Large intestine (tissue), 3 donors: ENCODE results near the gene VEZT. TPM values are rescaled to one million over a fixed set of nuclear protein-coding genes. Genes with fewer than 3 reads are reported as not detected.
A peak's percentile ranks its signal among the peaks of the same experiment; 100 is the strongest.
"Not testable (repeated sequence)": the region's sequence is repeated elsewhere in the genome, so short reads cannot be mapped to it uniquely, and the experiment has no call there.

Experiments used
- DNase-seq, 2 donors: peaks; one replicate each; pipeline versions ENCODE4 v3.0.0 to v3.0.0-alpha.2; 2013
- H3K27ac ChIP-seq: one replicate; pipeline ENCODE4 v1.5.1; 2013; ENCODE audit warnings: low read length
- H3K27me3 ChIP-seq: 2 replicates; pipeline ENCODE4 v1.6.1; 2013; ENCODE audit warnings: low read length; ENCODE audit not compliant: control insufficient read depth, insufficient read depth
- H3K36me3 ChIP-seq: 2 replicates; pipeline ENCODE4 v1.6.1; 2013; ENCODE audit warnings: low read length; ENCODE audit not compliant: control insufficient read depth, insufficient read depth
- H3K4me1 ChIP-seq: one replicate; pipeline ENCODE4 v1.6.1; 2013; ENCODE audit warnings: low read length; ENCODE audit not compliant: control insufficient read depth, insufficient read depth
- H3K4me3 ChIP-seq: one replicate; pipeline ENCODE4 v1.5.1; 2013; ENCODE audit warnings: low read length
- H3K9me3 ChIP-seq: one replicate; pipeline ENCODE4 v1.6.1; 2013; ENCODE audit warnings: mild to moderate bottlenecking, low read depth, low read length, moderate library complexity; ENCODE audit not compliant: control insufficient read depth
- WGBS: methylation state at CpG from one replicate; pipeline ENCODE4 v1.1.5; 2013; ENCODE audit warnings: low lambda C conversion rate; ENCODE audit not compliant: insufficient coverage; 5-methylcytosine and 5-hydroxymethylcytosine counted together
- polyA plus RNA-seq: library from polyadenylated mRNA; unstranded; fragments of 120-200 nt; gene quantifications from one replicate; pipeline ENCODE4 v1.2.1, GENCODE V29; 2013

The VEZT gene
- polyA plus RNA-seq, 1 donor, result 61.2 TPM

GRCh38 chr12:95314756-95315155, 97.1 kb downstream of the VEZT start:
- H3K4me3 ChIP-seq, result not testable (repeated sequence)
- no CpG with 5 or more reads among the region's 6 CpGs for WGBS

GRCh38 chr12:95316798-95317197, 99.2 kb downstream of the VEZT start:
- no peaks in the 10 kb centered on the region for H3K4me1 ChIP-seq
- no peaks in the 10 kb centered on the region for H3K27me3 ChIP-seq
- 90% methylated on average over 3 of the region's 4 CpGs for WGBS
- H3K27ac ChIP-seq, result no peak overlapping the region
- H3K4me3 ChIP-seq, result no peak overlapping the region
- no peaks in the 10 kb centered on the region for H3K36me3 ChIP-seq
- H3K9me3 ChIP-seq, result no peaks in the 10 kb centered on the region
- no peak for DNase-seq

More at GRCh38 chr12:95314756-95315155, 97.1 kb downstream of the VEZT start:
- not testable (repeated sequence) for H3K9me3 ChIP-seq, DNase-seq, H3K4me1 ChIP-seq, H3K27ac ChIP-seq, H3K27me3 ChIP-seq, H3K36me3 ChIP-seq

GRCh38 chr12:95318071-95318545, 100.5 kb downstream of the VEZT start:
- Histone ChIP-seq H3K27ac (no peak overlapping the region), H3K36me3 (no peaks in the 10 kb centered on the region), H3K4me3 (no peak overlapping the region), H3K27me3 (no peaks in the 10 kb centered on the region), H3K4me1 (no peaks in the 10 kb centered on the region), H3K9me3 (no peaks in the 10 kb centered on the region)
- peak in 1 of 2 donors; percentile 8 for DNase-seq
- no CpG with 5 or more reads among the region's 2 CpGs for WGBS

- no peak for DNase-seq
- no CpG with 5 or more reads among the region's 1 CpG for WGBS
- Histone ChIP-seq H3K27me3 (no peaks in the 10 kb centered on the region), H3K9me3 (no peaks in the 10 kb centered on the region), H3K4me3 (no peak overlapping the region), H3K4me1 (no peaks in the 10 kb centered on the region), H3K27ac (no peak overlapping the region), H3K36me3 (no peaks in the 10 kb centered on the region)
These were observed 102.2 kb downstream of the VEZT start for GRCh38 chr12:95319694-95320331.

- no peak overlapping the region for H3K27ac ChIP-seq
- H3K4me1 ChIP-seq, result no peaks in the 10 kb centered on the region
- no peak for DNase-seq
- H3K36me3 ChIP-seq, result no peaks in the 10 kb centered on the region
- H3K27me3 ChIP-seq, result no peaks in the 10 kb centered on the region
- no CpG with 5 or more reads among the region's 3 CpGs for WGBS
- H3K9me3 ChIP-seq, result no peaks in the 10 kb centered on the region
- H3K4me3 ChIP-seq, result no peak overlapping the region
These were observed 104.1 kb downstream of the VEZT start for GRCh38 chr12:95321516-95322246.

GRCh38 chr12:95322326-95322725, 104.7 kb downstream of the VEZT start:
- no peaks in the 10 kb centered on the region for H3K36me3 ChIP-seq
- H3K4me1 ChIP-seq, result no peaks in the 10 kb centered on the region
- 100% methylated on average over 1 of the region's 4 CpGs for WGBS
- no peak overlapping the region for H3K27ac ChIP-seq
- H3K27me3 ChIP-seq, result no peaks in the 10 kb centered on the region
- DNase-seq, result no peak
- H3K9me3 ChIP-seq, result no peaks in the 10 kb centered on the region
- H3K4me3 ChIP-seq, result no peak overlapping the region

GRCh38 chr12:95323212-95323611, 105.6 kb downstream of the VEZT start:
- no peak overlapping the region for H3K4me3 ChIP-seq
- H3K4me1 ChIP-seq, result no peaks in the 10 kb centered on the region
- H3K27ac ChIP-seq, result no peak overlapping the region
- no peak for DNase-seq
- no peaks in the 10 kb centered on the region for H3K27me3 ChIP-seq
- H3K9me3 ChIP-seq, result no peaks in the 10 kb centered on the region
- no peaks in the 10 kb centered on the region for H3K36me3 ChIP-seq

GRCh38 chr12:95324246-95324645, 106.6 kb downstream of the VEZT start:
- not testable (repeated sequence) for H3K4me1 ChIP-seq, H3K36me3 ChIP-seq, H3K27me3 ChIP-seq, H3K4me3 ChIP-seq, H3K9me3 ChIP-seq, DNase-seq, H3K27ac ChIP-seq
- WGBS, result 80% methylated on average over 1 of the region's 7 CpGs

- no peak for DNase-seq
- 100% methylated on average over 1 of the region's 4 CpGs for WGBS
- Histone ChIP-seq H3K4me3 (no peak overlapping the region), H3K4me1 (no peaks in the 10 kb centered on the region), H3K27ac (no peak overlapping the region), H3K36me3 (no peaks in the 10 kb centered on the region), H3K27me3 (no peaks in the 10 kb centered on the region), H3K9me3 (no peaks in the 10 kb centered on the region)
These were observed 107.9 kb downstream of the VEZT start for GRCh38 chr12:95325501-95325900.

- WGBS, result no CpG with 5 or more reads among the region's 1 CpG
- H3K36me3 ChIP-seq, result no peaks in the 10 kb centered on the region
- H3K4me3 ChIP-seq, result no peak overlapping the region
- no peaks in the 10 kb centered on the region for H3K9me3 ChIP-seq
- DNase-seq, result no peak
- H3K4me1 ChIP-seq, result no peaks in the 10 kb centered on the region
- H3K27me3 ChIP-seq, result no peaks in the 10 kb centered on the region
- H3K27ac ChIP-seq, result no peak overlapping the region
These were observed 108.8 kb downstream of the VEZT start for GRCh38 chr12:95326445-95326844.

GRCh38 chr12:95326855-95327254, 109.2 kb downstream of the VEZT start:
- no peak overlapping the region for H3K27ac ChIP-seq
- no peak for DNase-seq
- H3K9me3 ChIP-seq, result no peaks in the 10 kb centered on the region
- no peaks in the 10 kb centered on the region for H3K27me3 ChIP-seq
- H3K4me3 ChIP-seq, result no peak overlapping the region
- no peaks in the 10 kb centered on the region for H3K36me3 ChIP-seq
- WGBS, result no CpG with 5 or more reads among the region's 5 CpGs
- no peaks in the 10 kb centered on the region for H3K4me1 ChIP-seq
